Astrocyte (in vitro differentiated cells and primary cell): ENCODE data around the gene TMEM9. TPM values are rescaled to one million over a fixed set of nuclear protein-coding genes. Genes with fewer than 3 reads are reported as not detected.

Experiments
- DNase-seq: peaks from one replicate; pipeline ENCODE4 v3.0.0-alpha.2; 2010; ENCODE audit warnings: low read depth
- FAIRE-seq: peaks from 2 replicates; lab custom pipeline; 2011; peaks lifted over from hg19 to GRCh38; lab: Jason Lieb, UNC
- H2AFZ ChIP-seq: 2 replicates; pipeline ENCODE4 v1.6.0; 2012; ENCODE audit warnings: low read depth, low read length, inconsistent platforms
- H3K27ac ChIP-seq: 2 replicates; pipeline ENCODE4 v1.5.1; 2011; ENCODE audit warnings: low read depth, low read length, inconsistent platforms
- H3K27me3 ChIP-seq: 2 replicates; pipeline ENCODE4 v1.6.0; 2011; ENCODE audit warnings: low read length, inconsistent platforms; ENCODE audit not compliant: insufficient read depth
- H3K36me3 ChIP-seq: 2 replicates; pipeline ENCODE4 v1.5.1; 2011; ENCODE audit warnings: low read length, inconsistent platforms; ENCODE audit not compliant: insufficient read depth
- H3K4me1 ChIP-seq: 2 replicates; pipeline ENCODE4 v1.5.1; 2011; ENCODE audit warnings: low read length, inconsistent platforms; ENCODE audit not compliant: insufficient read depth
- H3K4me2 ChIP-seq: 2 replicates; pipeline ENCODE4 v1.6.0; 2012; ENCODE audit warnings: low read length, inconsistent platforms
- H3K4me3 ChIP-seq: 2 replicates; pipeline ENCODE4 v1.5.1; 2011; ENCODE audit warnings: low read depth, mild to moderate bottlenecking, low read length, inconsistent platforms; ENCODE audit not compliant: insufficient read depth
- H3K79me2 ChIP-seq: 2 replicates; pipeline ENCODE4 v1.6.0; 2012; ENCODE audit warnings: mild to moderate bottlenecking, low read length, inconsistent platforms; ENCODE audit not compliant: insufficient read depth
- H3K9ac ChIP-seq: 2 replicates; pipeline ENCODE4 v1.6.0; 2012; ENCODE audit warnings: mild to moderate bottlenecking, low read length, inconsistent platforms
- H3K9me3 ChIP-seq: 2 replicates; pipeline ENCODE4 v1.5.1; 2012; ENCODE audit warnings: low read depth, mild to moderate bottlenecking, low read length, inconsistent platforms; ENCODE audit not compliant: insufficient read depth
- H4K20me1 ChIP-seq: 2 replicates; pipeline ENCODE4 v1.6.0; 2012; ENCODE audit warnings: low read length, inconsistent platforms; ENCODE audit not compliant: insufficient read depth
- H3K27ac Mint-ChIP-seq: one replicate; pipeline ENCODE4 v1.8.0; 2021; ENCODE audit warnings: mild to moderate bottlenecking, mixed read lengths; ENCODE audit not compliant: unreplicated experiment
- H3K27me3 Mint-ChIP-seq: one replicate; pipeline ENCODE4 v1.8.0; 2021; ENCODE audit warnings: low read depth, mixed read lengths; ENCODE audit not compliant: unreplicated experiment
- H3K36me3 Mint-ChIP-seq: one replicate; pipeline ENCODE4 v1.8.0; 2021; ENCODE audit warnings: low read depth, mixed read lengths; ENCODE audit not compliant: unreplicated experiment
- H3K4me1 Mint-ChIP-seq: one replicate; pipeline ENCODE4 v1.8.0; 2021; ENCODE audit warnings: low read depth, mixed read lengths; ENCODE audit not compliant: unreplicated experiment
- H3K4me3 Mint-ChIP-seq: one replicate; pipeline ENCODE4 v1.8.0; 2021; ENCODE audit warnings: mild to moderate bottlenecking, moderate library complexity, mixed read lengths; ENCODE audit not compliant: unreplicated experiment
- H3K9me3 Mint-ChIP-seq: one replicate; pipeline ENCODE4 v1.8.0; 2021; ENCODE audit warnings: mild to moderate bottlenecking, mixed read lengths; ENCODE audit not compliant: unreplicated experiment
- CTCF ChIP-seq: IDR thresholded peaks from 2 replicates; pipeline ENCODE4 v1.5.1; 2011; ENCODE audit warnings: low read depth, mild to moderate bottlenecking, inconsistent platforms, low read length, moderate library complexity; ENCODE audit not compliant: insufficient read depth
- EZH2 ChIP-seq: IDR thresholded peaks from 2 replicates; pipeline ENCODE4 v1.6.1; 2012; ENCODE audit warnings: mild to moderate bottlenecking, low read length, inconsistent platforms; ENCODE audit not compliant: insufficient read depth
- total RNA-seq: library from RNA; stranded (reverse); gene quantifications from 2 replicates; pipeline ENCODE4 v1.2.1, GENCODE V29; 2021

The TMEM9 gene
- total RNA-seq, 1 donor from 2014 or later: 88.1 TPM

- Histone ChIP-seq H2AFZ (peak overlapping the region; percentile 54), H3K36me3 (no peaks in the 10 kb centered on the region), H3K27ac (no peak overlapping the region), H3K9me3 (no peaks in the 10 kb centered on the region), H4K20me1 (no peaks in the 10 kb centered on the region), H3K79me2 (no peaks in the 10 kb centered on the region), H3K4me2 (peak overlapping the region; percentile 53), H3K9ac (no peak overlapping the region), H3K27me3 (peaks cover 20% of the 10 kb centered on the region), H3K4me3 (no peak overlapping the region), H3K4me1 (peaks cover 14% of the 10 kb centered on the region)
- H3K27ac Mint-ChIP-seq: peak overlapping the region; percentile 34
- H3K4me1 Mint-ChIP-seq: peaks cover 15% of the 10 kb centered on the region
- DNase-seq (peak; percentile 78), FAIRE-seq (peak; percentile 79)
- peak overlapping the region; percentile 5 for H3K4me3 Mint-ChIP-seq
- peaks cover 7% of the 10 kb centered on the region for H3K9me3 Mint-ChIP-seq
- peaks cover 2% of the 10 kb centered on the region for H3K36me3 Mint-ChIP-seq
- peaks cover 49% of the 10 kb centered on the region for H3K27me3 Mint-ChIP-seq
- TF ChIP-seq EZH2 (no peak), CTCF (peak; percentile 66)
Measured at GRCh38 chr1:201184307-201185122, 30.2 kb upstream of the TMEM9 start.

- peaks cover 2% of the 10 kb centered on the region for H3K36me3 Mint-ChIP-seq
Measured at GRCh38 chr1:201183753-201184152, 29.5 kb upstream of the TMEM9 start.

More at GRCh38 chr1:201183753-201184152, 29.5 kb upstream of the TMEM9 start:
- peaks cover 52% of the 10 kb centered on the region for H3K27me3 Mint-ChIP-seq
- H3K4me1 Mint-ChIP-seq: peaks cover 15% of the 10 kb centered on the region
- FAIRE-seq (no peak), DNase-seq (no peak)
- Histone ChIP-seq H3K9me3 (peaks cover 5% of the 10 kb centered on the region), H3K9ac (no peak overlapping the region), H2AFZ (no peak overlapping the region), H3K27ac (no peak overlapping the region), H3K4me3 (no peak overlapping the region), H3K4me1 (peaks cover 14% of the 10 kb centered on the region), H3K4me2 (no peak overlapping the region), H4K20me1 (no peaks in the 10 kb centered on the region), H3K79me2 (no peaks in the 10 kb centered on the region), H3K36me3 (no peaks in the 10 kb centered on the region), H3K27me3 (peaks cover 28% of the 10 kb centered on the region)
- H3K4me3 Mint-ChIP-seq: no peak overlapping the region
- no peak overlapping the region for H3K27ac Mint-ChIP-seq
- TF ChIP-seq EZH2 (no peak), CTCF (no peak)
- H3K9me3 Mint-ChIP-seq: peaks cover 12% of the 10 kb centered on the region
